Mesenchymal stem cell (in vitro differentiated cells and primary cell): ENCODE data around the gene UBTD1.

ENCODE experiments used
- DNase-seq: peaks from one replicate; pipeline ENCODE4 v3.0.0-alpha.2; 2013
- H2AFZ ChIP-seq: one replicate; pipeline ENCODE4 v1.6.1; 2013; ENCODE audit warnings: low read depth, mild to moderate bottlenecking, control low read depth, inconsistent platforms, low read length, moderate library complexity
- H2AK5ac ChIP-seq: 2 replicates; pipeline ENCODE4 v1.6.1; 2013; ENCODE audit warnings: low read length, moderate library complexity, mild to moderate bottlenecking, inconsistent platforms; ENCODE audit not compliant: severe bottlenecking
- H2BK120ac ChIP-seq: one replicate; pipeline ENCODE4 v1.6.1; 2013; ENCODE audit warnings: low read depth, mild to moderate bottlenecking, inconsistent platforms, low read length, moderate library complexity
- H2BK12ac ChIP-seq, 2 experiments: one replicate each; pipeline ENCODE4 v1.6.1; 2013; ENCODE audit warnings: inconsistent platforms in 2 of 2, low read length in 2 of 2, mild to moderate bottlenecking in 2 of 2, moderate library complexity in 2 of 2, control low read depth in 1 of 2
- H2BK15ac ChIP-seq: one replicate; pipeline ENCODE4 v1.6.1; 2013; ENCODE audit warnings: mild to moderate bottlenecking, low read depth, inconsistent platforms; ENCODE audit not compliant: poor library complexity, severe bottlenecking
- H2BK5ac ChIP-seq: 2 replicates; pipeline ENCODE4 v1.6.1; 2013; ENCODE audit warnings: low read depth, mild to moderate bottlenecking, low read length, control low read depth, inconsistent platforms; ENCODE audit not compliant: poor library complexity, severe bottlenecking
- H3K14ac ChIP-seq, 2 experiments: one replicate each; pipeline ENCODE4 v1.6.1; 2013; ENCODE audit warnings: inconsistent platforms in 2 of 2, low read length in 2 of 2, control low read depth in 1 of 2, mild to moderate bottlenecking in 1 of 2, moderate library complexity in 1 of 2
- H3K18ac ChIP-seq, 2 experiments: one replicate each; pipeline ENCODE4 v1.6.1; 2013; ENCODE audit warnings: inconsistent platforms in 2 of 2, low read length in 2 of 2, control low read depth in 1 of 2, low read depth in 1 of 2, mild to moderate bottlenecking in 1 of 2
- H3K23ac ChIP-seq, 2 experiments: one replicate each; pipeline ENCODE4 v1.6.1; 2013; ENCODE audit warnings: inconsistent platforms in 2 of 2, low read length in 2 of 2, mild to moderate bottlenecking in 2 of 2, moderate library complexity in 2 of 2, control low read depth in 1 of 2
- H3K27ac ChIP-seq: 2 replicates; pipeline ENCODE4 v1.5.1; 2013; ENCODE audit warnings: mild to moderate bottlenecking, moderate library complexity, low read length, control low read depth, inconsistent platforms; ENCODE audit not compliant: poor library complexity, severe bottlenecking
- H3K27me3 ChIP-seq, 2 experiments: 2 replicates each; pipeline versions ENCODE4 v1.6.1 to v1.7.0; 2013; ENCODE audit warnings: low read length in 2 of 2, mild to moderate bottlenecking in 2 of 2, moderate library complexity in 2 of 2, control low read depth in 1 of 2, inconsistent platforms in 1 of 2; ENCODE audit not compliant: control insufficient read depth in 1 of 2, insufficient read depth in 1 of 2
- H3K36me3 ChIP-seq, 2 experiments: 2 replicates each; pipeline versions ENCODE4 v1.6.1 to v1.7.0; 2013; ENCODE audit warnings: low read length in 2 of 2, control low read depth in 1 of 2, inconsistent platforms in 1 of 2, low read depth in 1 of 2, mild to moderate bottlenecking in 1 of 2; ENCODE audit not compliant: insufficient read depth in 2 of 2, control insufficient read depth in 1 of 2
- H3K4ac ChIP-seq, 2 experiments: one replicate each; pipeline ENCODE4 v1.6.1; 2013; ENCODE audit warnings: inconsistent platforms in 2 of 2, low read length in 2 of 2, mild to moderate bottlenecking in 2 of 2, moderate library complexity in 2 of 2, control low read depth in 1 of 2, low read depth in 1 of 2
- H3K4me1 ChIP-seq: 2 replicates; pipeline ENCODE4 v1.6.1; 2013; ENCODE audit warnings: low read depth, low read length, control low read depth; ENCODE audit not compliant: control insufficient read depth, insufficient read depth
- H3K4me2 ChIP-seq: 2 replicates; pipeline ENCODE4 v1.6.1; 2013; ENCODE audit warnings: low read length, mild to moderate bottlenecking, inconsistent platforms; ENCODE audit not compliant: poor library complexity, severe bottlenecking
- H3K4me3 ChIP-seq, 2 experiments: 2 replicates each; pipeline versions ENCODE4 v1.5.1 to v1.7.0; 2013; ENCODE audit warnings: low read length in 2 of 2, mild to moderate bottlenecking in 2 of 2, control low read depth in 1 of 2, low read depth in 1 of 2; ENCODE audit not compliant: insufficient read depth in 1 of 2
- H3K79me1 ChIP-seq: replicated peaks from 2 replicates; pipeline ENCODE4 v1.6.1; 2013; ENCODE audit warnings: mild to moderate bottlenecking, control low read depth, low read length, inconsistent platforms; ENCODE audit not compliant: poor library complexity, severe bottlenecking
- H3K9ac ChIP-seq: 2 replicates; pipeline ENCODE4 v1.7.0; 2013; ENCODE audit warnings: mild to moderate bottlenecking, low read length, moderate library complexity
- H3K9me3 ChIP-seq: 2 replicates; pipeline ENCODE4 v1.7.0; 2013; ENCODE audit warnings: mild to moderate bottlenecking, low read length; ENCODE audit not compliant: control insufficient read depth
- H4K8ac ChIP-seq: one replicate; pipeline ENCODE4 v1.6.1; 2013; ENCODE audit warnings: inconsistent platforms, mild to moderate bottlenecking, low read length, moderate library complexity
- H4K91ac ChIP-seq: one replicate; pipeline ENCODE4 v1.6.1; 2013; ENCODE audit warnings: mild to moderate bottlenecking, low read length, inconsistent platforms
- WGBS: methylation state at CpG from one replicate; pipeline ENCODE4 v1.1.7; 2013; ENCODE audit warnings: mixed read lengths; 5-methylcytosine and 5-hydroxymethylcytosine counted together

The UBTD1 gene

DNA sequence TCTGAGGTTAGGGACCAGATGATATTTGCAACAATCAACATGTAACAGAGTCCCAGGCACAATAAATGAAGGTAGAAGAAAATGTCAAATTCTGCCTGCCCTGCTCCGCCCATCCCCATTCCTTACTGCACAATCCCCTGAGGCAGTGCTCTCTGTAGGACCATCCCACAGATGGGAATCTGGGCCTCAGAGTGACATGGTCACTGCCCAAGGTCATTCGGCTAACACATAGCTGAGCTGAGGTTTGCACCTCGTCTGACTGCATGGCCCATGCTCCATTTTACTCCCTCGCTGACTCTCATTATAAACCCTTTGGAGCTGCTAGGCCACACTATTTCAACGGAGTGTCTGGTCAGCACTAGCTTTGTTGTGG lies 86.7 kb downstream of the UBTD1 start:
- WGBS, result 97% methylated on average over 5 of the region's 5 CpGs

DNA sequence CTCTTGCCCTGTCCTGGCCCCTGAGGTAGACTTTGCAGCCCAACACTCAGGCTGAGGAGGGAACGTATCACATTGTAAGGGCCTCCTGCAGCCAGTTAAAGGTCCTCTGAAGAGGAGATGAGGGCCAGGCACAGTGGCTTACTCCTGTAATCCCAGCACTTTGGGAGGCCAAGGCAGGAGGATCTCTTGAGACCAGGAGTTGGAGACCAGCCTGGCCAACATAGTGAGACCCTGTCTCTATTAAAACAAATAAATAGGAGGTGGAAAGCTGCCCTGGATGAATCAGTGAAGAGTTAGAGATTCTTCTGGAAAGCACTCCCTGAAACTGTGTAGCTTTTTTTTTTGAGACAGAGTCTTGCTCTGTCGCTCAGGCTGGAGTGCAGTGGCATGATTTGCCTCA lies 88.5 kb downstream of the UBTD1 start:
- Histone ChIP-seq H2AK5ac (peak overlapping the region; percentile 5), H4K91ac (no peak overlapping the region), H3K4ac (no peak overlapping the region), H2BK5ac (no peak overlapping the region), H3K9ac (no peak overlapping the region), H3K36me3 (peaks cover 0 to 14% of the 10 kb centered on the region in 2 experiments), H3K4me1 (peaks cover 48% of the 10 kb centered on the region), H2BK12ac (no peak overlapping the region), H3K4me2 (no peak overlapping the region), H3K27me3 (no peaks in the 10 kb centered on the region), H2AFZ (peak overlapping the region; percentile 32), H4K8ac (no peak overlapping the region), H2BK120ac (no peak overlapping the region), H3K18ac (no peak overlapping the region), H3K23ac (no peak overlapping the region), H3K14ac (no peak overlapping the region), H3K4me3 (no peak overlapping the region), H3K79me1 (peaks cover 12% of the 10 kb centered on the region), H3K27ac (no peak overlapping the region), H3K9me3 (no peaks in the 10 kb centered on the region), H2BK15ac (no peak overlapping the region)
- 80% methylated on average over 2 of the region's 2 CpGs for WGBS
- no peak for DNase-seq

More for the DNA sequence above, 86.7 kb downstream of the UBTD1 start:
- H3K23ac ChIP-seq, result no peak overlapping the region
- DNase-seq, result no peak
- no peaks in the 10 kb centered on the region for H3K9me3 ChIP-seq
- H2AK5ac ChIP-seq, result peak overlapping the region; percentile 98
- no peak overlapping the region for H2BK5ac ChIP-seq
- H4K8ac ChIP-seq, result no peak overlapping the region
- H3K9ac ChIP-seq, result no peak overlapping the region
- H2BK12ac ChIP-seq, result no peak overlapping the region
- H3K4ac ChIP-seq, result no peak overlapping the region
- H2BK120ac ChIP-seq, result no peak overlapping the region
- no peak overlapping the region for H3K4me3 ChIP-seq
- no peak overlapping the region for H3K14ac ChIP-seq
- H3K36me3 ChIP-seq, result peaks cover 0 to 12% of the 10 kb centered on the region in 2 experiments
- no peak overlapping the region for H3K4me2 ChIP-seq
- H3K18ac ChIP-seq, result no peak overlapping the region
- no peak overlapping the region for H2BK15ac ChIP-seq
- H3K27ac ChIP-seq, result peak overlapping the region; percentile 91
- H3K27me3 ChIP-seq, result no peaks in the 10 kb centered on the region
- peaks cover 9% of the 10 kb centered on the region for H3K79me1 ChIP-seq
- peaks cover 46% of the 10 kb centered on the region for H3K4me1 ChIP-seq
- H4K91ac ChIP-seq, result no peak overlapping the region
- H2AFZ ChIP-seq, result no peak overlapping the region

DNA sequence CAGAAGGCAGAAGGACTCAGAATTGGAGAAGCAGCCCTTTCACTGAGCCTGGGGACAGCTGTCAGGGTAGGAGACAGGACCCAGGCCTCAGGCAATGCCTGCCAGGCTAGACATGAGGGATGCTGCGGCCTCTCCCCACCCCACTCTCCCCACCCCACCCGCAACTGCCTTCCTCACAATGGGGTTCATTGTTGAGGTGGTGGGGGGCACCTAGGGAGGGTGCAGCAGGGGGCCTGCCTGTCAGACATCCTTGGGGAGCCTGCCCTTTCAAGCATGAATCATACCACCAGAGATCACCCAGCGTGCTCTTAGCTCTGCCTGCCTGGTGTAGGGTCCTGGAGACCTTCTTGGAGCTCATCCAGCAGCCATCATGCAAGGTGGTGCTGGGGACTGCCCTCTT lies 90.8 kb downstream of the UBTD1 start, which contains the start of gene C10orf62:
Gene C10orf62 (plus strand): TSS at position 243 of the 400 bp plus-strand sequence. CDS start 177 bp downstream, outside the sequence.
- H3K4me2 ChIP-seq, result no peak within 1 kb of the TSS
- H2AFZ ChIP-seq, result no peak within 1 kb of the TSS
- peak within 1 kb of the TSS; percentile 76 for H2AK5ac ChIP-seq
- no peak within 1 kb of the TSS for H4K8ac ChIP-seq
- H3K9me3 ChIP-seq, result no peaks in the 10 kb centered on the region
- no peak within 1 kb of the TSS for H3K23ac ChIP-seq
- no peak for DNase-seq
- no peak within 1 kb of the TSS for H3K18ac ChIP-seq
- H3K36me3 ChIP-seq, result peaks cover 0 to 8% of the 10 kb centered on the region in 2 experiments
- H3K4me3 ChIP-seq, result no peak within 1 kb of the TSS
- H2BK120ac ChIP-seq, result no peak within 1 kb of the TSS
- no peak within 1 kb of the TSS for H3K14ac ChIP-seq
- no peak within 1 kb of the TSS for H2BK15ac ChIP-seq
- H3K4ac ChIP-seq, result no peak within 1 kb of the TSS
- H3K4me1 ChIP-seq, result peaks cover 40% of the 10 kb centered on the region
- WGBS, result 91% methylated on average over 1 of the region's 3 CpGs
- H2BK5ac ChIP-seq, result no peak within 1 kb of the TSS
- peaks cover 12% of the 10 kb centered on the region for H3K79me1 ChIP-seq
- H3K27me3 ChIP-seq, result no peaks in the 10 kb centered on the region
- no peak within 1 kb of the TSS for H3K27ac ChIP-seq
- no peak within 1 kb of the TSS for H4K91ac ChIP-seq
- no peak within 1 kb of the TSS for H3K9ac ChIP-seq
- H2BK12ac ChIP-seq, result no peak within 1 kb of the TSS

DNA sequence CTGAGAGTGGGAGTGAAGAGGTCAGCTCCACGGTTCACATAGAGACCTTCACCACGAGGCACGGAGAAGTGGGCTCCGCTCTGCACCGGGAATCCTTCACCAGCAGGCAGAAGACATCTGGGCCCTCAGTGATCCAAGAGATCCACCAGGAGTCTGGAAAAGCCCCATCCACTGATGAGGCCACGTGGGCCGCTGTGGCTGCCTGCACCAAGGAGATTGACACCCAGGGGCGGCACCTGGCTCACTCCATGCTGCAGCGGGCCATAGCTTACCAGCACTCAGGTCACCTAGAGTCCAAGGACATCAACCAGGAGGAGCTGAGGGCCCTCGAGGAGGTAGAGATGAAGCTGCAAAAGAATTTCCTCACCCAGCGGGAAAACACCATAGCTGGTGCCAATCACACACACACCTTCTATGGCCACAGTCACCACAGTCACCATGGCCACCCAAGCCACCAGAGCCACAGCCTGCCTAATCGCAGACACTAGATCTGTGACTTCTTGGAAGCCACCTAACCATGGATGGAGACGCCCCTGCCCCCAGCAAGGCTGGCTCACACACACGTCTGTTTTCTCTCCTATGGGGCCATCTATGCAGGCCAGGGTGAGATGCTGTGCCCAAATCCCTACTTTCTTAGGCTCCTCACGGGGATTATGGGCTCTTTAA lies 91.5 kb downstream of the UBTD1 start:
- Histone ChIP-seq H3K4me1 (peaks cover 33% of the 10 kb centered on the region), H2BK12ac (no peak overlapping the region), H3K4me2 (no peak overlapping the region), H4K8ac (no peak overlapping the region), H2BK120ac (no peak overlapping the region), H3K27me3 (no peaks in the 10 kb centered on the region), H3K9me3 (no peaks in the 10 kb centered on the region), H2BK15ac (no peak overlapping the region), H2AK5ac (peak overlapping the region; percentile 21), H3K9ac (no peak overlapping the region), H3K23ac (no peak overlapping the region), H3K79me1 (peaks cover 11% of the 10 kb centered on the region), H3K14ac (no peak overlapping the region), H3K27ac (no peak overlapping the region), H2BK5ac (no peak overlapping the region), H2AFZ (no peak overlapping the region), H4K91ac (no peak overlapping the region), H3K36me3 (peaks cover 0 to 8% of the 10 kb centered on the region in 2 experiments), H3K4me3 (no peak overlapping the region), H3K4ac (no peak overlapping the region), H3K18ac (no peak overlapping the region)
- 94% methylated on average over 15 of the region's 15 CpGs for WGBS
- DNase-seq, result no peak
